K562 (cell line): Measurements from ENCODE around the gene ATP5F1D. TPM values are rescaled to one million over a fixed set of nuclear protein-coding genes. Genes with fewer than 3 reads are reported as not detected.

ENCODE experiments used
- C11orf30 ChIP-seq: fragments of 450-650 bp; IDR thresholded peaks from 2 replicates; pipeline ENCODE4 v1.6.1; 2016; ENCODE audit warnings: low read depth, mild to moderate bottlenecking
- FOXK1 ChIP-seq: sonication (generic); formaldehyde crosslinking; IDR thresholded peaks from 2 replicates; pipeline ENCODE4 v1.8.0; 2022; ENCODE audit warnings: missing genetic modification reagents, mild to moderate bottlenecking, borderline replicate concordance
- HDAC6 ChIP-seq: IDR thresholded peaks from 2 replicates; pipeline ENCODE4 v1.6.1; 2012; ENCODE audit warnings: low read depth, mild to moderate bottlenecking, control low read depth, inconsistent platforms, low read length, moderate library complexity
- HLTF ChIP-seq: fragments of 450-650 bp; IDR thresholded peaks from 2 replicates; pipeline ENCODE4 v1.6.1; 2016
- HNRNPUL1 ChIP-seq: fragments of 200-400 bp; formaldehyde crosslinking; IDR thresholded peaks from 2 replicates; pipeline ENCODE4 v1.6.1; 2017; ENCODE audit warnings: low read length
- NFRKB ChIP-seq: fragments of 450-650 bp; IDR thresholded peaks from 2 replicates; pipeline ENCODE4 v1.6.1; 2016; ENCODE audit warnings: low read depth
- RAD21 ChIP-seq, 2 experiments: fragments of 250-450 bp in 1 of 2; fragments of 450-650 bp in 1 of 2; sonication (Bioruptor Pico) in 1 of 2; formaldehyde crosslinking in 1 of 2; IDR thresholded peaks in 1 of 2; conservative IDR thresholded peaks in 1 of 2; 2 replicates each; pipeline versions ENCODE4 v1.4.0 to v1.8.0; 2020 to 2022; ENCODE audit warnings: mild to moderate bottlenecking in 2 of 2, moderate library complexity in 1 of 2
- SAFB ChIP-seq: fragments of 200-400 bp; formaldehyde crosslinking; IDR thresholded peaks from 2 replicates; pipeline ENCODE4 v1.6.1; 2017; ENCODE audit warnings: low read depth, low read length, borderline replicate concordance
- SMAD2 ChIP-seq: fragments of 150-350 bp; IDR thresholded peaks from 2 replicates; pipeline ENCODE4 v1.6.1; 2014; ENCODE audit warnings: low read depth, mild to moderate bottlenecking, low read length
- SUPT5H ChIP-seq: fragments of 450-650 bp; IDR thresholded peaks from 2 replicates; pipeline ENCODE4 v1.6.1; 2016
- TRIM24 ChIP-seq, 2 experiments: fragments of 450-650 bp; IDR thresholded peaks; 2 replicates each; pipeline ENCODE4 v1.6.1; 2016
- YBX1 ChIP-seq: fragments of 450-650 bp; IDR thresholded peaks from 2 replicates; pipeline ENCODE4 v1.7.1; 2016; ENCODE audit warnings: mild to moderate bottlenecking
- ZBTB1 ChIP-seq: sonication (generic); formaldehyde crosslinking; IDR thresholded peaks from 2 replicates; pipeline ENCODE4 v1.8.1; 2023; ENCODE audit warnings: missing genetic modification reagents, low read depth, mild to moderate bottlenecking, borderline replicate concordance
- ZFP36 ChIP-seq: fragments of 150-350 bp; IDR thresholded peaks from 2 replicates; pipeline ENCODE4 v1.6.1; 2018; ENCODE audit warnings: low read length, low read depth; ENCODE audit not compliant: partially characterized antibody
- ZNF146 ChIP-seq: IDR thresholded peaks from one replicate; pipeline ENCODE4 v1.6.1; 2018; ENCODE audit warnings: missing compliant biosample characterization; ENCODE audit not compliant: unreplicated experiment
- ZNF184 ChIP-seq: sonication (generic); formaldehyde crosslinking; IDR thresholded peaks from 2 replicates; pipeline ENCODE4 v1.5.0; 2020; ENCODE audit warnings: missing genetic modification reagents
- ZNF197 ChIP-seq: fragments of 200-800 bp; sonication (Bioruptor generic); IDR thresholded peaks from 2 replicates; pipeline ENCODE4 v1.6.1; 2016; ENCODE audit warnings: low read depth, missing genetic modification characterization, missing compliant biosample characterization
- ZNF444 ChIP-seq: fragments of 250-450 bp; sonication (Bioruptor Pico); IDR thresholded peaks from 2 replicates; pipeline ENCODE4 v1.4.0; 2020; ENCODE audit warnings: mild to moderate bottlenecking, moderate library complexity
- ZNF778 ChIP-seq: fragments of 450-650 bp; formaldehyde crosslinking; IDR thresholded peaks from 2 replicates; pipeline ENCODE4 v1.4.0; 2020; ENCODE audit warnings: mild to moderate bottlenecking, moderate library complexity
- polyA plus RNA-seq, 8 experiments: library from polyadenylated mRNA; depleted of rRNA in 4 of 8; stranded (reverse) in 5 of 8; unstranded in 3 of 8; fragments of >200 nt; fragmentation: Nextera tagmentation in 2 of 8; fragmentation: Illumina TruSeq in 1 of 8; extraction: Ambion mirVana in 2 of 8; extraction: Trizol in 1 of 8; gene quantifications; 2 replicates each; pipeline versions ENCODE4 v1.2.1 to v1.2.3, GENCODE V29; 2011 to 2014; ENCODE audit warnings: inconsistent platforms in 1 of 8, missing spikeins in 1 of 8
- total RNA-seq, 7 experiments: library from RNA; depleted of rRNA in 6 of 7; stranded (reverse); fragments of >200 nt in 6 of 7; fragmentation: Illumina TruSeq in 2 of 7; extraction: Trizol in 2 of 7; gene quantifications; 2 replicates each; pipeline versions ENCODE4 v1.2.1 to v1.2.3, GENCODE V29; 2011 to 2021; ENCODE audit warnings: low replicate concordance in 1 of 7
- TF ChIP-seq, protein P1 (sequence below): fragments of 250-450 bp; sonication (Bioruptor Pico); IDR thresholded peaks from 2 replicates; pipeline ENCODE4 v1.9.0; 2021; ENCODE audit warnings: mild to moderate bottlenecking, inconsistent platforms
- TF ChIP-seq, protein P2 (sequence below): sonication (generic); formaldehyde crosslinking; IDR thresholded peaks from 2 replicates; pipeline ENCODE4 v1.8.0; 2022; ENCODE audit warnings: missing genetic modification reagents, mild to moderate bottlenecking, moderate library complexity, borderline replicate concordance
- TF ChIP-seq, protein P3 (sequence below), 2 experiments: fragments of 200-800 bp in 1 of 2; sonication (Bioruptor generic) in 1 of 2; sonication (generic) in 1 of 2; formaldehyde crosslinking in 1 of 2; IDR thresholded peaks in 1 of 2; conservative IDR thresholded peaks in 1 of 2; 2 replicates each; pipeline versions ENCODE4 v1.5.0 to v1.6.1; 2016 to 2020; ENCODE audit warnings: missing compliant biosample characterization in 1 of 2, missing genetic modification characterization in 1 of 2, missing genetic modification reagents in 1 of 2
- TF ChIP-seq, protein P4 (sequence below): fragments of 450-650 bp; IDR thresholded peaks from 2 replicates; pipeline ENCODE4 v1.6.1; 2016

ATP5F1D gene
- total and polyA plus RNA-seq, 9 of the 15 experiments (the other 6 are each of a cell fraction or from before 2014, with no cell fraction given) = 3.9 to 409 (median 36.8) TPM

DNA sequence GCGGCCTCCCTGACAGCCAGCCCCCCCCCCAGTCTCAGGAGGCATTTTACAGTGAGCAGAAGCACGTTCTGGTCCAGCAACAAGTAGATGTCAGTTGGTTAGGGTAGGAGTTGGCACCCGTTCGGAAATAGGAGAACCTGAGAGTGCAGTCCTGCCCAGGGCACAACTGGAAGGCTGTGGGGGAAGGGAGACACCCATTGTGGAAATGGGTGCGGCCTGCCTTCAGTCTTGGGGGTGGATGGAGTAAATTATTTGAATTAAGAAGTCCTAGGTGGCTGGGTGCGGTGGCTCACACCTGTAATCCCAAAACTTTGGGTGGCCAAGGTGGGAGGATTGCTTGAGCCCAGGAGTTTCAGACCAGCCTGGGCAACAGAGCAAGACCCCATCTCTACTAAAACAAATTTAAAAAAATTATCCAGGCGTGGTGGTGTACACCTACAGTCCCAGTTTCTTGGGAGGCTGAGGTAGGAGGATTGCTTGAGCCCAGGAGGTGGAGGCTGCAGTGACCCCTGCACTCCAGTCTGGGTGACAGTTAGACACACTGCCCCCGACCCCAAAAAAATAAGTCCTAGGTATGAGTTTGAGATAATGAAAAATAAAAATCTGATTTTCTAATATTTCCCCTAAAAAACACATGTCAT, 28.8 kb downstream of the ATP5F1D start (continued):
- TF ChIP-seq, protein P1, sequence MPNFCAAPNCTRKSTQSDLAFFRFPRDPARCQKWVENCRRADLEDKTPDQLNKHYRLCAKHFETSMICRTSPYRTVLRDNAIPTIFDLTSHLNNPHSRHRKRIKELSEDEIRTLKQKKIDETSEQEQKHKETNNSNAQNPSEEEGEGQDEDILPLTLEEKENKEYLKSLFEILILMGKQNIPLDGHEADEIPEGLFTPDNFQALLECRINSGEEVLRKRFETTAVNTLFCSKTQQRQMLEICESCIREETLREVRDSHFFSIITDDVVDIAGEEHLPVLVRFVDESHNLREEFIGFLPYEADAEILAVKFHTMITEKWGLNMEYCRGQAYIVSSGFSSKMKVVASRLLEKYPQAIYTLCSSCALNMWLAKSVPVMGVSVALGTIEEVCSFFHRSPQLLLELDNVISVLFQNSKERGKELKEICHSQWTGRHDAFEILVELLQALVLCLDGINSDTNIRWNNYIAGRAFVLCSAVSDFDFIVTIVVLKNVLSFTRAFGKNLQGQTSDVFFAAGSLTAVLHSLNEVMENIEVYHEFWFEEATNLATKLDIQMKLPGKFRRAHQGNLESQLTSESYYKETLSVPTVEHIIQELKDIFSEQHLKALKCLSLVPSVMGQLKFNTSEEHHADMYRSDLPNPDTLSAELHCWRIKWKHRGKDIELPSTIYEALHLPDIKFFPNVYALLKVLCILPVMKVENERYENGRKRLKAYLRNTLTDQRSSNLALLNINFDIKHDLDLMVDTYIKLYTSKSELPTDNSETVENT (CRISPR knock-in tag) = no peak
- TF ChIP-seq ZNF184 (CRISPR knock-in tag) = no peak
- no peak for TF ChIP-seq HLTF
- TF ChIP-seq, protein P2, sequence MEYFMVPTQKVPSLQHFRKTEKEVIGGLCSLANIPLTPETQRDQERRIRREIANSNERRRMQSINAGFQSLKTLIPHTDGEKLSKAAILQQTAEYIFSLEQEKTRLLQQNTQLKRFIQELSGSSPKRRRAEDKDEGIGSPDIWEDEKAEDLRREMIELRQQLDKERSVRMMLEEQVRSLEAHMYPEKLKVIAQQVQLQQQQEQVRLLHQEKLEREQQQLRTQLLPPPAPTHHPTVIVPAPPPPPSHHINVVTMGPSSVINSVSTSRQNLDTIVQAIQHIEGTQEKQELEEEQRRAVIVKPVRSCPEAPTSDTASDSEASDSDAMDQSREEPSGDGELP (CRISPR knock-in tag) = peak; percentile 63; the same call in 1 of the 2 replicates
- TF ChIP-seq HDAC6 = no peak
- TF ChIP-seq ZNF197 (CRISPR knock-in tag) = no peak
- TF ChIP-seq SAFB = no peak
- peak; percentile 63; the same call in 1 of the 2 replicates for TF ChIP-seq SUPT5H
- TF ChIP-seq, protein P3, sequence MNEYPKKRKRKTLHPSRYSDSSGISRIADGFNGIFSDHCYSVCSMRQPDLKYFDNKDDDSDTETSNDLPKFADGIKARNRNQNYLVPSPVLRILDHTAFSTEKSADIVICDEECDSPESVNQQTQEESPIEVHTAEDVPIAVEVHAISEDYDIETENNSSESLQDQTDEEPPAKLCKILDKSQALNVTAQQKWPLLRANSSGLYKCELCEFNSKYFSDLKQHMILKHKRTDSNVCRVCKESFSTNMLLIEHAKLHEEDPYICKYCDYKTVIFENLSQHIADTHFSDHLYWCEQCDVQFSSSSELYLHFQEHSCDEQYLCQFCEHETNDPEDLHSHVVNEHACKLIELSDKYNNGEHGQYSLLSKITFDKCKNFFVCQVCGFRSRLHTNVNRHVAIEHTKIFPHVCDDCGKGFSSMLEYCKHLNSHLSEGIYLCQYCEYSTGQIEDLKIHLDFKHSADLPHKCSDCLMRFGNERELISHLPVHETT (CRISPR knock-in tag; conservative IDR thresholded peaks at IDR 0.05 in 1 of 2, IDR thresholded peaks at IDR 0.05 in 1 of 2) = no peak
- TF ChIP-seq, protein P4, sequence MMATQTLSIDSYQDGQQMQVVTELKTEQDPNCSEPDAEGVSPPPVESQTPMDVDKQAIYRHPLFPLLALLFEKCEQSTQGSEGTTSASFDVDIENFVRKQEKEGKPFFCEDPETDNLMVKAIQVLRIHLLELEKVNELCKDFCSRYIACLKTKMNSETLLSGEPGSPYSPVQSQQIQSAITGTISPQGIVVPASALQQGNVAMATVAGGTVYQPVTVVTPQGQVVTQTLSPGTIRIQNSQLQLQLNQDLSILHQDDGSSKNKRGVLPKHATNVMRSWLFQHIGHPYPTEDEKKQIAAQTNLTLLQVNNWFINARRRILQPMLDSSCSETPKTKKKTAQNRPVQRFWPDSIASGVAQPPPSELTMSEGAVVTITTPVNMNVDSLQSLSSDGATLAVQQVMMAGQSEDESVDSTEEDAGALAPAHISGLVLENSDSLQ = 0 out of 2 replicates have a peak, but pooled peaks have one; percentile 4
- TF ChIP-seq ZBTB1 (CRISPR knock-in tag) = no peak
- TF ChIP-seq YBX1 = no peak
- TF ChIP-seq NFRKB = no peak
- TF ChIP-seq ZNF146 (CRISPR knock-in tag) = no peak
- no peak for TF ChIP-seq ZNF778
- TF ChIP-seq ZNF444 (CRISPR knock-in tag) = 0 out of 2 replicates have a peak, but pooled peaks have one; percentile 33
- no peak for TF ChIP-seq C11orf30
- no peak for TF ChIP-seq FOXK1 (CRISPR knock-in tag)
- no peak for TF ChIP-seq TRIM24 (IDR thresholded peaks at IDR 0.05)
- 0 out of 2 replicates have a peak, but pooled peaks have one; percentile 45 for TF ChIP-seq HNRNPUL1
- TF ChIP-seq ZFP36 = no peak
- no peak for TF ChIP-seq SMAD2
- TF ChIP-seq RAD21 (CRISPR knock-in tag; conservative IDR thresholded peaks at IDR 0.05 in 1 of 2, IDR thresholded peaks at IDR 0.05 in 1 of 2) = no peak
